ENCODE measurements around the gene SMYD4.
A peak's percentile ranks its signal among the peaks of the same experiment; 100 is the strongest.
"Not testable (repeated sequence)": the region's sequence is repeated elsewhere in the genome, so short reads cannot be mapped to it uniquely, and the experiment has no call there.

The SMYD4 gene

DNA sequence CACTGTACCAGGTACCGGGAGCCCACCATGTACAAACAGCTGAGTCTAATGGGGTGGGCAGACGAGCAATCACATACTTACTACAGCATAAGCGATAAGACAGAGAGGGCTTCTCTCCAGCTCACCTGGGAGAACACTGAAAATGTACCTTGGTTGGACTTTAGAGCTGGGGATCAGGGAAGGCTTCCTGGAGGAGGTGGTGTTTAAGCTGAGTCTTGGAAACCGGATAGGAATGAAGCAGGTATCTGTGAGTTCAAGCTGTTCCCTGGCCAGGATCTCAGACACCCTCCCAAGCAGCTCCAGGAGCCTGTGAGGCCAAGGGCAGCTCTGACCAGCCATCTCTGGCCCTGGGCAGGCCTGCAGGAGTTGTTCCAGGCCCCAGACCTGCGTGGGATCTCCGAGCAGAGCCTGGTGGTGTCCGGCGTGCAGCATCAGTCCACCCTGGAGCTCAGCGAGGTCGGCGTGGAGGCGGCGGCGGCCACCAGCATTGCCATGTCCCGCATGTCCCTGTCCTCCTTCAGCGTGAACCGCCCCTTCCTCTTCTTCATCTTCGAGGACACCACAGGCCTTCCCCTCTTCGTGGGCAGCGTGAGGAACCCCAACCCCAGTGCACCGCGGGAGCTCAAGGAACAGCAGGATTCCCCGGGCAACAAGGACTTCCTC is 75.8 kb downstream of the SMYD4 start:
- no peak for DNase-seq

DNA sequence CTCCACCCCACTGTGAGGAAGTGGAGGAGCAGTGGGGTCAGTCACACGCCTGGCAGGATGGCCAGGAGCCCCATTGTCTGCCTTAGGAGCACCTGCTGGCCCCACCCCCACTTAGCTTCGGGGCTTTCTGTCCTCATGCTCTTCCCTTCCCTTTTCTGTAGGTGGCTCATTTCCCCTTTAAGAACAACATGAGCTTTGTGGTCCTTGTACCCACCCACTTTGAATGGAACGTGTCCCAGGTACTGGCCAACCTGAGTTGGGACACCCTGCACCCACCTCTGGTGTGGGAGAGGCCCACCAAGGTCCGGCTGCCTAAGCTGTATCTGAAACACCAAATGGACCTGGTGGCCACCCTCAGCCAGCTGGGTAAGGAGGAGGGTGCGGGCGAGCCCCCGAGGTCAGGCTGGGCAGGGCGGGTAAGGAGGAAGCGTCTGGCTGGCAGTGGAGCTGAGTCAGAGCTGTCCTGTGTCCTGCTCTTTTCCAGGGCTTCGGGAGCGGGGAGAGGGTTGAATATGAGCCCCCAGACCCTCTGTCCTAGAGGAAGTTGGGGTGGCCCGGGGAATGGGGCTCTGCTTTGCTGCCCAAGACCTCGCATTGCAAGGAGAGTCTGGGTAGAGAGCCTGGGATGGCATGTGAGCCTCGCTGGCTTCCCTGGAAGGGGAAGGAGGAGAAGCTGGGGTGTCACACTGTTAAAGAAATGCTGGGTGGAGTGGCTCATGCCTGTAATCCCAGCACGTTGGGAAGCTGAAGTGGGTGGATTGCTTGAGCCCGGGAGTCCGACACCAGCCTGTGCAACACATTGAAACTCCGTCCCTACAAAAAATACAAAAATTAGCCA is 77.1 kb downstream of the SMYD4 start:
- DNase-seq: no peak

DNA sequence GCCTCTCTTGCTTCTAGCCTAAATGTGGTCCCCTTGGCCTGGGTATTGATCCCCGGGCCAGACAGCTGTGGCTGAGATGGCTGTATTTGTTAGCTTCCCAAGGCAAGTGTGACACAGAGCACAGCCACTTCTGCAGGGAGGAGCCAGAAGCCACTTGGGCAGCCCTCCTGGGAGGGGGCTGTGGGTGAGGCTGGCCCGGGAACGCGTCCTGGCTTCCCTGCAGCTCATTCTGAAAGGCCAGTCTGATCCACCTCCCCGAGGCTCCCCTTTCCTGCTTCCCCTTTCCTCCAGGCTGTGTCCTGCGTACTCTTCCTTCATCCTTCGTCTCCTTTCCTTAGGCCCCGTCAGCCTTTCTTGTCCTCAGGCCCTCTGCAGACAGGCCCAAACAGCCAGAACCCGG is 79.1 kb downstream of the SMYD4 start:
- no peak for DNase-seq

DNA sequence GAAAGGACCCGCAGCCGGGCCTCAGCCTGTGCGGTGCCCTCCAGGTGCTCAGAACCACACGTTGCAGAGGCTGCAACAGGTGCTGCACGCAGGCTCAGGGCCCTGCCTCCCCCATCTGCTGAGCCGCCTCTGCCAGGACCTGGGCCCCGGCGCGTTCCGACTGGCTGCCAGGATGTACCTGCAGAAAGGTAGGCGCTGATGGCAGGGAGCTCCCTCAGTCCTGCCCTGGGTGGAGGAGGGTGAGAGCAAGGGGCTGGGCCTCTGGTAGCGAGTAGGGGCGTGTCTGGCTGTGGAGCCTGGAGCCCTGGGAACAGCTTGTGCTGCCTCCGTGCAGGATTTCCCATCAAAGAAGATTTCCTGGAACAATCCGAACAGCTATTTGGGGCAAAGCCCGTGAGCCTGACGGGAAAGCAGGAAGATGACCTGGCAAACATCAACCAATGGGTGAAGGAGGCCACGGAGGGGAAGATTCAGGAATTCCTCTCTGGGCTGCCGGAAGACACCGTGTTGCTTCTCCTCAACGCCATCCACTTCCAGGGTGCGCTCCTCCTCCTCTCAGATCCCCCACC is 82.6 kb downstream of the SMYD4 start:
- no peak for DNase-seq

DNA sequence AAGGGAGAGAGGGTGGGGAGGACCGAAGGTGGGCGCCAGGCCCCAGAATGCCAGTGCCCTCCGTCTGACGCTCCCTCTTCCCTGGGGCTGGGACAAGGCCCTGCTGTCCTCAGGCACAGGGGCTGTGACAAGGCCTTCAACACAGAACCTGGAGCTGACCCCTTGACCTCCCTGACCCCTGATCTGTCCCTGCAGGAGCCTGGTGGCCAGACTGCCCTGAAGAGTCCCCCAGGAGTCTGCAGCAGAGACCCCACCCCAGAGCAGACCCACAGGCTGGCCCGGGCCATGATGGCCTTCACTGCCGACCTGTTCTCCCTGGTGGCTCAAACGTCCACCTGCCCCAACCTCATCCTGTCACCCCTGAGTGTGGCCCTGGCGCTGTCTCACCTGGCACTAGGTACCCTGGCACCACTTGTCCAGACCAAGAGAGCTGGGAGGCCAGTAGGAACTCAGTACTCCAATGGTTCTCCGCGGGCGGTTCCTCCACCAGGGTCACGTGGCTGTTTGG is 84.1 kb downstream of the SMYD4 start:
- DNase-seq: no peak

DNA sequence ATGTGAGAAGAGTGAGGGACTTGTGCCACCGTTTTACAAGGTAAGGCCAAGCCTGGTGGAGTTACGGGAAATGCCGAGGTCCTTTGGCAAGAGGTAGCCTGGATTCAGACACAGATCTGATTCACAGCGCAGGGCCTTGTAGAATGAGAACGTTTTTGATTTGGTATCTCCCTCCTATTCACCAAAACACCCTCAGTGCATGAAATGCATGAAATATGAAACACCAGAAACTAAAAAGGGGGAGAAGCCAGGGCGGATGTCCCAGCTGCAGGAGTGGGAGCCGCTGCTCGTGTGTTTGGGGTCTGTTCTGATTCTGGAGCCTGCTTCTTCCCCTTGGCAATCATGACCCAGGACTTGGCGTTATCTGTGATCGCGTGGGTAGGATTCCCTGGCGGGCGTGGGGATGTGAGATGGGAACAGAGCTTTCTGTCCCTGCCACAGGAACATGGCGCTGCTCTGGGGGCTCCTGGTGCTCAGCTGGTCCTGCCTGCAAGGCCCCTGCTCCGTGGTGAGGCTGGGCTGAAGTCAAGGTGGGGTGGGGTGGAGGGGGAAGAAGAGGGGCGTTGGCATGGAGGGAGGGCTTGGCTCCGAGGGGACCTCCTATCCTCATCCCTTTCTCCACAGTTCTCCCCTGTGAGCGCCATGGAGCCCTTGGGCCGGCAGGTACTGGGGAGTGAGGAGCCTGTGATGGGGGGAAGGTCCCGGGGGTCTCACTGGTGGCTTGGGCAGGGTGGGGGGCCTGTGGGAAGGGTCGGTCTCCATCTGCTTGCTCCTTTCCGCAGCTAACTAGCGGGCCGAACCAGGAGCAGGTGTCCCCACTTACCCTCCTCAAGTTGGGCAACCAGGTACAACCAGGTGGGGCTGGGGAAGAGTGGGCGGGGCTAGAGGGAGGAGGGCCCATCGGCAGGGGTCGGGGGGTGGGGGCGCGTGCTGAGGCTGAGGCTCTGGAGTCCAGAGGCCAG is 84.9 kb downstream of the SMYD4 start:
- DNase-seq: no peak

DNA sequence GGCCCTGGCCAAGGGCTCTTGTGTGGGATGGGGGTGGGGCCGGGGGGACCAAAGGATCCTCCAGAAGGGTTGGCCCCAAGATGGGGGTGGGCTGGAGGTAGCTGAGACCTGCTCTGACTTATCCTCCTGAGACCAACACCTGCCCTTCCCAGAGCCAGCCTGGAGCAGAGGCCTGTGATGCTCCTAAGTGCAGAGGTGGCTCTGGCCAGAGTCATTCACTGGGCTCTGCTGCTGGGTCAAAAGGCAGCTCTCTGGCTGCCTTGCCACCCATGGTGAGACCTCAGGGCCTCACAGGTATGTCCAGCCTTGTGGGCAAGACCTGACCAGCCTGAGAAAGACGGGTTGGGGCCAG is 86.6 kb downstream of the SMYD4 start:
- no peak for DNase-seq

DNA sequence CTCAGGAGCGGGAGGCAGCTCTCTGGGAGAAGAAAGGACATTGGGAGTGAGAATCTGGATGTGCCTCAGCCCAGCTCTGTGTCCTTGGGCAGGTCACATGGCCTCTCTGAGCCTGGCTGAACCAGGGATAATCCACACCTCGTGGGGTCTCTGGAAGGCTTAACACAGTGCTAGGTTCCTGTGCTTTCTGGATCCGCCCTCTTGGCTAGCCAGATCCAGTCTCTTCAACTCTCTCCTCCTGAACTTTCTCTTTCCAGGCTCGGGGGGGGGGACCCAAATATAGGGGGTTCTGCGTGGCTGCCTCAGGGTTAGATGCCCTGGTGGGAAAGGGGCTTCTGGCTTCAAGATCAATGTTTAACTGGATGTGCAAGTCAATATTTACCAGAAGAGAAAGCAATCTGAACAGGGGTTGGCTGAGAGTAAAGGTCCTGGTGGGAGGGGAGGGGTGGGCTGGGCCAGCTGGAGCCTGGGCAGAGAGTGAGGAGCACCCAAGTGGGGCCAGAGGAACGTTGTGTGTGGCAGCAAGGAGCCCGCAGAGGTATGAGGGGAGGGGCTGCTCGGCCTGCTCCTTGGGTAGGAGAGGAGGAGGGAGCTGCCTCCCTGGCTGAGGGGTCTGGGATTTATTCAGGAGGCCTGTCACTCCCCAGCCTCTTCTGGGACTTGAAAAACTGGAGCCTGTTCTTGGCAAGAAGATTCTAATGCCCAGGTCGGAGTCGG is 87.2 kb downstream of the SMYD4 start, which contains the start of gene SERPINF2:
Gene SERPINF2 (plus strand): TSS at position 501 of the 717 bp plus-strand sequence. CDS start 2,125 bp downstream, outside the sequence.
- no peak for DNase-seq

DNA sequence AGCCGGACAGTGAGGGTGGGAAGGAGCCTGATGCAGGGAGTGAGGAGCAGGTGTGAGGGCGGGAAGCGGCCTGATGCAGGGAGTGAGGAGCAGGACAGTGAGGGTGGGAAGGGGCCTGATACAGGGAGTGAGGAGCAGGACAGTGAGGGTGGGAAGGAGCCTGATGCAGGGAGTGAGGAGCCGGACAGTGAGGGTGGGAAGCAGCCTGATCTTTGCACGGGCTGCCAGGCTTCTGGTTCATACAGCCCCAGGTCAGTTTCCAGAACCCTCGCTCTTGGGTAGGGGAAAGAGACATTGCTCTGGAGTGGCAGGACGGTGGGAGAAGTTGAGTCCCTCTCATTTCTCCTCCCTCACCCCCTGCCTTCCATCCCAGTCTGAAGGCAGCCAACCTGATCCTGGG is 87.8 kb downstream of the SMYD4 start:
- not testable (repeated sequence) for DNase-seq

DNA sequence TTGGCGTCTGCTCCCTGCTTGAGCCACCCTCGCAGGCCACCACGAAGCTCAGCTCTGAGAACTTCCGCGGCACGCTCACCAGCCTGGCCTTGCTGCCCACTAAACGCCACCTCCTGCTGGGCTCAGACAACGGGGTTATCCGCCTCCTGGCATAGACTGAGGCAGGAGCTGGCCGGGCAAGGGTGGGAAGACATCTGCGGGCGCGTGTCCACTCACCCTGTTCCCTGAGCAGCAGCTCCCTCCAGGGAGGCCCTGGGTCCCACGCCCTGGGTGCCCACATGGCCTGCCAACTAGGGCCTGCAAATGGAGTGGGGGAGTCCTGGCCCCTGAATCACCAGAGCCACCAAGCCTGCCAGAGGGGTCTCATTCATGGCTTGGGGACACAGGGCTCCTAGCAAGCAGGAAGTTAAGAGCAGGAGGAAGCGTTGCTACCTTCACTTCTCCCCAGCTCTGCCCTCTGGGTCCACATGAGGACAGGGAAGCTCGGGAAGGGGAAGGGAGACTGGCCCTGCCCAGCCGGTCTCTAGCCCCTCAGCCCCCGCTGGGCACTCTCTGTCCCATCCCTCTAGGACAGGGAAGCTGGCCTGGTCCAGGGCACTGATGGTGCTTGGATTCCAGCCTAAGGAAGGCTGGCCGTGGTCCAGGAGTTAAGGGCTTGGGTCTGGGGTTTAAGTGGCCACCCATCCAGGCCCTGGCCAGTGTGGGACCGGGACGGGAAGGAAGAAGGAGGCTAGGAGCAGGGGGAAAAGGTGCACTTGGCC is 92.0 kb downstream of the SMYD4 start:
- DNase-seq: no peak

DNA sequence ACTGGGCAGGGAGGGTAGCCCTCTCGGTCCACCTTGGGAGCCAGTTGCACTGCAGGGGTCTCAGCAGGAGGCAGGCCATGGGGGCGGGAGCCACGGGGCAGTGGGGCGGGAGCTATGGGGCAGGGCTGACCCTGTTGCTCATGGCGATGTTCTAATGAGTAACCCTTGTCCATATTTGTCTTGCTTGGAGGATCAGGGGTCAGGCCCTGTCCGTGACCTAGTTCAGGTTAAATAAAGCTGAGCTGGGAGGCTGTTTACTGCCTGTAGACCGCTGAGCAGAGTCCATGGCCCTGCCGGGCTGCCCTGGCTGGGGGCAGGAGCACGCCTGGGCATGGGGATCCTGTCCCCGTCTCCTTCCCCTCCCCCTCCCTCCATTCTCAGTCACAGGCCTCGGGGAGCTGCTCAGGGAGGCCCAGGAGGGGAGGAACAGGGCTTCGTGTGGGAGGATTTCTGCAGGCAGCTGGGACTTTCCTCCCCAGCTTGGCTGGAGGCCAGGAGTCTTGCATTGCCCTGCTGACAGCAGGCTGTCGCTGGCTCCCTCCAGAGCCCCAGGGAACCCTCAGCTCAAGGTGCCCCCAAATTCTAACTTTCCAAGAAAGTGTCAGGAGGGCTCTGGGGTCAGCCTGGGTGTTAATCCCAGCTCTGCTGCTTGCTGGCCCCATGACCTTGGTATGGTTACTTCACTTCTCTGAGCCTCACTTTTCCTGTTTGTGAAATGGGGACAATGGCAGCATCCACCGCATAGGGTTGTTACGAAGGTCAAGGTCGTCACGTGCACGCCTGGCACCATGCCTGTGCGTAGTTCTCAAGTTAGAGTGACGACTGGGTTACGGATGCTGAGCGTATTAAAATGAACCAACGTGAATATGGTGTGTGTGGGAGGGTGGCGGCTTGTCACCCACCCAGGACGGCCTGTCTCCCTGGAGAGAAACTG is 93.1 kb downstream of the SMYD4 start:
- peak; percentile 51 to 68 for DNase-seq

DNA sequence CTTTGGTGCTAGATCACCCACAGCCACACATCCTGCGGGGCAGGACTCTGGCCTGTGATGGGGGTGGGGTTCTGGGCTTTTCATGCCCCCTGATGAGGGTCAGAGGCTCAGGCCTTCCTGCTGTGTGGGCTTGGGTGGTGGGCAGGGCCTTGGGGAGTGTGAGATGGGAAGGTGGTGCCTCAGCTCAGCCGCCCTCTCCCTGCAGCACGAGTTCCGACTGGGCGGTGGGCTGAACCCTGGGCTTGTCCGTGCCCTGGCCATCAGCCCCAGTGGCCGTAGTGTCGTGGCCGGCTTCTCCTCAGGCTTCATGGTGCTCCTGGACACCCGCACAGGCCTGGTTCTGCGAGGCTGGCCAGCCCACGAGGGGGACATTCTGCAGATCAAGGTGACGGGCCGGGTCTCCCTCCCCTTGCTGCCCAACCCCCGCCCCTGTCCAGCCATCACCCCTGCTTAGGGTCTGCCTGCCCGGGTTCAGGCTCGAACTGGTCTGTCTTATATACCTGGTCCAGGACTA is 93.8 kb downstream of the SMYD4 start:
- no peak for DNase-seq

DNA sequence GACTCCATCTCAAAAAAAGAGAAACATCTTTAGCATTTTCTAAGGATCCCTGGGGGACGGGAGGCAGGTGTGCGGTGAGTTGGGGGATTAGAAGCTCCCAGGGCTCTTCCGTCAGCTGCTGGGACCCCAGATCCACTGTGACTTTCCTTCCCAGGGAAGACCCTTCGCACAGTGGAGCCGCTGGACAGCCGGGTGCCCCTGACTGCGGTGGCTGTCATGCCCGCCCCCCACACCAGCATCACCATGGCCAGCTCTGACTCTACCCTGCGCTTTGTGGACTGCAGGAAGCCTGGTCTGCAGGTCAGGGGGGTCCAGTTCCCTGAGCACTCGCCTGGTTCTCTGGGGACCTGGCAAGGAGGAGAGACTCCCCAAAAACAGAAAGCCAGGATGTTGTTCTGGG is 94.3 kb downstream of the SMYD4 start:
- DNase-seq: no peak

DNA sequence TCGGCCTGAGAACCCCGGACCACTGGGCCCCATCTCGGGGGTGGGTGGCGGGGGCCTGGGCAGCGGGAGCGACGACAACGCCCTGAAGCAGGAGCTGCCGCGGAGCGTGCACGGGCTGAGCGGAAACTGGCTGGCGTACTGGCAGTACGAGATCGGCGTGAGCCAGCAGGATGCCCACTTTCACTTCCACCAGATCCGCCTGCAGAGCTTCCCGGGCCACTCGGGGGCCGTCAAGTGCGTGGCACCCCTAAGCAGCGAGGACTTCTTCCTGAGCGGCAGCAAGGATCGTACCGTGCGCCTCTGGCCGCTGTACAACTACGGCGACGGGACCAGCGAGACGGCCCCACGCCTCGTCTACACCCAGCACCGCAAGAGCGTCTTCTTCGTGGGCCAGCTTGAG is 95.9 kb downstream of the SMYD4 start:
- no peak for DNase-seq

DNA sequence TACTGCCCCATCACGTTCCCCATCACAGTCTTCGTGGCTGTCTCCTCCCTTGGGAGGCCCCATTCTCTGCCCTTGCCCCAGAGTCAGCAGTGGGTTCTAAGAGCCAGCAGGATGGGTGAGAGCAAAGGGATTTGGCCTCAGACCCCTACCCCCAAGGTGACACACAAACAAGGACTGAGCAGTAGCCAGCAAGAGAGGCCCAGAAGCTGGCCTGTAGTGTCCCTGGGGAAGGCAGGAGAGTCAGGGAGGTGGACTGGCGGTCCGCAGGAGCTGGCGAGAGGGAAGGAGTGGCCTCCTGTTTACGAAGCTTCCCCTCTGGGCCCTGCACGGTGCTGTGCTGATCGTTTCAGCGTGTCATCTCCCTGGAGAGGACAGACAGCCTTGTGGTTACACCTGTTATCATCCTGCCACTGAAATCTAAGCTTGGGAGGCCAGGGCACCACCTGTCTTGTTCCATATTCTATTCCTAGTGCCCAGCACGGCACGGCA is 96.8 kb downstream of the SMYD4 start:
- DNase-seq: no peak

DNA sequence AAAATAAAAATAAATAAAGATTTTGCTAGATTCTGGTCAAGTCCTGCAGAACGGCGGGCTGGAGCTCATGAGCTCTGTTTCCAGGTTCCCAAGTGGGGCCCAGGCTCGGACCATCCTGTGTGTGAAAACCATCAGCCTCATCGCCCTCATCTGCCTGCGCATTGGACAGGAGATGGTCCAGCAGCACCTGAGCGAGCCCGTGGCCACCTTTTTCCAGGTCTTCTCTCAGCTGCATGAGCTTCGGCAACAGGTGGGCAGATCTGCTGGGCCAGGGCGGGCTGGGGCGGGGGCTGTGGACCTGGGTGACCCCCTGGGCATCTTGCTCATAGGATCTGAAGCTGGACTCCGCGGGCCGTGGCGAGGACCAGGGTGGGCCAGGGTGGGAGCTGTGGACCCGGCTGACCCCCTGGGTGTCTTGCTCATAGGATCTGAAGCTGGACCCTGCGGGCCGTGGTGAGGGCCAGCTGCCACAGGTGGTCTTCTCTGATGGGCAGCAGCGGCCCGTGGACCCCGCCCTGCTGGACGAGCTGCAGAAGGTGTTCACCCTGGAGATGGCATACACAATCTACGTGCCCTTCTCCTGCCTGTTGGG is 97.4 kb downstream of the SMYD4 start:
- no peak for DNase-seq

DNA sequence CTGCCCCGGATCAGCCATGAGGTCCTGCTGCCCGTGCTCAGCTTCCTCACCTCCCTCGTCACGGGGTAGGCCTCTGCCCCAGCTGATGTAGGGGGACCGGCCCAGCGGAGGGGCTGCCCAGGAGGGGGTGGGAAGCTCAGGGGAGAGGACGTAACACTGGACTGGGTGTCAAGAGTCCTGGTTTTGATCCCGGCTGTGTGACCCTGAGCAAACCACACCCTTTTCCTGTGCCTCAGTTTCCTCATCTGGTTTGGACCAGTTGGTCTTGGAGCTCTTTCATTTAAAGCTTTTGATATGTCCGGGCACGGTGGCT is 98.6 kb downstream of the SMYD4 start:
- DNase-seq: no peak

DNA sequence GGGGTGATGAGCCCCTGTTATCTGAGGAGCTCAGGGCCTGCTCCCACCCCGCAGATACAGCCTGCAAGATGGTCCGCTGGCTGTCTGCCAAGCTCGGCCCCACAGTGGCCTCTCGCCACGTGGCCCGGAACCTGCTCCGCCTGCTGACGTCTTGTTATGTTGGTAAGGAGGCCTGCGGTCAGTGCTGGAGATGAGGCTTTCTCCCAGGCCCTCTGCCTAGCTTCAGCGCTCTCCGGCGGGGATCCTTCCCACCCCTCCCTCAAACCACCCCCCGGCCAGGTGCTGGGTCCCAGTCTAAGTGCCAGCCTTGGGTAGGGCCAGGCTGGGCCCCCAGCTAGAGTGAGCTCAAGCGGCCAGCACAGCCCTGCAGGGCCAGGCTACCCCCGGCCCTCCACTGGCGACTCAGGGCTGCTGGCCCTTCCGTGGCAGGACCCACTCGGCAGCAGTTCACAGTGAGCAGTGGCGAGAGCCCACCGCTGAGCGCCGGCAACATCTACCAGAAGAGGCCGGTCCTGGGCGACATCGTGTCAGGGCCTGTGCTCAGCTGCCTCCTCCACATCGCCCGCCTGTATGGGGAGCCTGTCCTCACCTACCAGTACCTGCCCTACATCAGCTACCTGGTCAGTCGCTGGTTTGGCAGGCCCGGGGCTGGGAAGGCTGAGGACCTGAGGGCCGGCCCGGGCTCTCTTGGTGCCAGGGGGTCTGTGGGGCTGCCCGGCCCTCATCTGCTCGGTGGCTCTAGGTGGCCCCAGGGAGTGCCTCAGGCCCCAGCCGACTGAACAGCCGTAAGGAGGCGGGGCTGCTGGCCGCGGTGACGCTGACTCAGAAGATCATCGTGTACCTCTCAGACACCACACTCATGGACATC is 99.1 kb downstream of the SMYD4 start:
- DNase-seq: no peak

DNA sequence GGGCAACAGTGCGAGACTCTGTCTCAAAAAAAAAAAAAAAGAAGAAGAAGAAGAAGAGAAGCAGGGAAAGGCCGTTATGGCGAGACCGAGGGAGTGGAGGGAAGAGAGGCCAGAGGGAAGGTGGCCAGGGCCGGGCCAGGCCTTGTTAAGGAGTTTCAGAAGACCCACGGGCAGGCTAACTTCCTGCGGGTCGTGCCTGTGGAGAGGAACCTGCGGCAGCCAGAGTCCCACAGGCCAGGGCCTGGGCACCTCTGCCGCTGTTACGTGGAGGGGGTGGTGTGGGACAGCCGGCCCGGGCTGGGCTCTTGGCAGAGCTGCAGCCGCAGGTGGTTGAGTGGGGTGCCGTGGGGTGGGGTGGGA is 99.8 kb downstream of the SMYD4 start:
- no peak for DNase-seq

Data from SHP77 (cell line).